ENCODE measurements around the gene FIBIN.

DNA sequence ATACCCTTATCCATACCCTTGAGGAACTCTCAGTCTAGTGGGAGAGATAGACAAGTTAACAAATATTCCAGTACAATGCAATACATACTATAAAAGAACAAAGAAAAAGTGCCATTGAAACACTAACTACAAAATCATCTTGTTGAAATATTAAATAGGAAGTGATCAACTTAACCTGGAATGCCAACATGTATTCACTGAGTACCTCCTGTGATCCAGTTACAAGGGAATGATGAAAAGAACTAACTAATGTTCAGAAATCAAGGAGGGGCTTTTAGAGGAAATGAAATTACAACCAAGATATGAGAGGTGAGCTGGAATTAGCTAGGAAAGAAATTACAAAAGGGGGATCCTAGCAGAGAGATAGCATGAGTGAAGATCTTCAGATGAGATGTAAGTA, 6.2 kb upstream of the FIBIN start:
- TF ChIP-seq EZH2 (IDR thresholded peaks at IDR 0.05; ENCODE audit: borderline replicate concordance, low read length) (no peak), CTCF (conservative IDR thresholded peaks at IDR 0.05 in 1 of 2, IDR thresholded peaks at IDR 0.05 in 1 of 2; ENCODE audit: extremely low read depth in 1 of 2, insufficient read depth in 1 of 2, low read depth in 1 of 2, low read length in 2 of 2) (no peak)

All from mammary epithelial cell (primary cell).